AG04450 (cell line): ENCODE measurements around the gene ING5. TPM values are rescaled to one million over a fixed set of nuclear protein-coding genes. Genes with fewer than 3 reads are reported as not detected.

Experiments used
- CTCF ChIA-PET: fragments of 300-600, 350-600 bp; formaldehyde crosslinking; extraction: SDS; loops from one replicate; lab custom pipeline; 2022; ENCODE audit warnings: antibody characterized with exemption, inconsistent platforms; lab: Charles Lee
- POLR2A ChIA-PET: fragments of 350-600 bp; formaldehyde crosslinking; extraction: SDS; loops from one replicate; lab custom pipeline; 2021; ENCODE audit warnings: antibody characterized with exemption, inconsistent platforms; lab: Yijun Ruan, JAX
- DNase-seq: peaks from one replicate; pipeline ENCODE4 v3.0.0-alpha.2; 2011; ENCODE audit warnings: low read depth, low spot score
- H3K27ac ChIP-seq: one replicate; pipeline ENCODE4 v1.5.1; 2012; ENCODE audit warnings: low read depth, low read length, control low read depth
- H3K27me3 ChIP-seq: one replicate; pipeline ENCODE4 v1.6.0; 2012; ENCODE audit warnings: low read length; ENCODE audit not compliant: control insufficient read depth, insufficient read depth
- H3K4me3 ChIP-seq: 2 replicates; pipeline ENCODE4 v1.5.1; 2011; ENCODE audit warnings: mild to moderate bottlenecking, low read depth, low read length, control low read depth
- H3K9me3 ChIP-seq: 2 replicates; pipeline ENCODE4 v1.5.1; 2012; ENCODE audit warnings: low read length; ENCODE audit not compliant: control insufficient read depth, insufficient read depth
- CTCF ChIP-seq: IDR thresholded peaks from 2 replicates; pipeline ENCODE4 v1.5.1; 2011; ENCODE audit warnings: low read depth, low read length, control low read depth, inconsistent platforms
- polyA plus RNA-seq: library from polyadenylated mRNA; depleted of rRNA; stranded (reverse); fragments of >200 nt; gene quantifications from 2 replicates; pipeline ENCODE4 v1.2.3, GENCODE V29; 2011

ING5 gene
- polyA plus RNA-seq, 1 experiment, result 23.9 TPM

GRCh38 chr2:241680827-241681599 is 20.8 kb upstream of the ING5 start:
- H3K27me3 ChIP-seq, result no peaks in the 10 kb centered on the region
- ChIA-PET POLR2A (interaction anchor here (1.5 to 1.9 kb wide), 2 partner anchors 11 to 21 kb away, joined by 5 to 8 read pairs; partner anchors contain the start of gene ING5), CTCF (interaction anchor here (1.2 kb wide), 1 partner anchor 16 kb away, joined by 3 read pairs; no protein-coding TSS in a partner anchor)
- peak; percentile 96 for DNase-seq
- H3K4me3 ChIP-seq, result peak overlapping the region; percentile 2; the same call in 1 of the 2 replicates
- H3K27ac ChIP-seq, result peak overlapping the region; percentile 94
- TF ChIP-seq CTCF, result no peak
- no peaks in the 10 kb centered on the region for H3K9me3 ChIP-seq

- POLR2A ChIA-PET, result interaction anchor here (0.7 to 4.0 kb wide), 10 partner anchors 8 to 371 kb away, joined by 3 to 41 read pairs (median 4); partner anchors contain the start of genes ATG4B, D2HGDH, HDLBP and ING5
- H3K9me3 ChIP-seq, result no peaks in the 10 kb centered on the region; the same call in 1 of the 2 replicates
- DNase-seq, result no peak
- H3K27ac ChIP-seq, result peak overlapping the region; percentile 52
- CTCF ChIA-PET, result no interaction called here
- H3K27me3 ChIP-seq, result no peaks in the 10 kb centered on the region
- TF ChIP-seq CTCF, result no peak
- H3K4me3 ChIP-seq, result peak overlapping the region; percentile 79
Observed at GRCh38 chr2:241686324-241686649, 15.6 kb upstream of the ING5 start.

- Histone ChIP-seq H3K27me3 (no peaks in the 10 kb centered on the region), H3K27ac (peak within 1 kb of the TSS; percentile 83), H3K9me3 (no peaks in the 10 kb centered on the region; the same call in 1 of the 2 replicates), H3K4me3 (peak within 1 kb of the TSS; percentile 95)
- ChIA-PET CTCF (no interaction called here), POLR2A (interaction anchor here (0.7 to 4.0 kb wide), 11 partner anchors 8 to 372 kb away, joined by 3 to 41 read pairs (median 4); partner anchors contain the start of genes ATG4B, D2HGDH, HDLBP and ING5)
- DNase-seq, result peak; percentile 86
- TF ChIP-seq CTCF, result no peak
Observed at GRCh38 chr2:241686650-241687425, 15.0 kb upstream of the ING5 start, which contains the start of gene DTYMK. DTYMK (minus strand) TSS chr2:241686815; CDS start chr2:241686783, 32 bp downstream.

GRCh38 chr2:241689306-241689705 is 12.5 kb upstream of the ING5 start:
- Histone ChIP-seq H3K27me3 (no peaks in the 10 kb centered on the region), H3K27ac (no peak overlapping the region), H3K4me3 (no peak overlapping the region), H3K9me3 (no peaks in the 10 kb centered on the region; the same call in 1 of the 2 replicates)
- ChIA-PET POLR2A (interaction anchor here (1.0 to 4.0 kb wide), 3 partner anchors 9 to 131 kb away, joined by 3 to 41 read pairs (median 6); partner anchors contain the start of genes BOK and ING5), CTCF (interaction anchor here (2.0 kb wide), 1 partner anchor 13 kb away, joined by 9 read pairs; the partner anchor contains the start of gene ING5)
- DNase-seq, result no peak
- no peak for TF ChIP-seq CTCF
